Ishikawa (cell line): ENCODE results near the gene RGL2.

Source experiments
- CEBPB ChIP-seq: IDR thresholded peaks from 2 replicates; pipeline ENCODE4 v1.6.1; 2012
- CREB1 ChIP-seq: IDR thresholded peaks from 2 replicates; pipeline ENCODE4 v1.6.1; 2012; ENCODE audit warnings: low read depth
- EGR1 ChIP-seq: IDR thresholded peaks from 2 replicates; pipeline ENCODE4 v1.6.1; 2012
- EP300 ChIP-seq: IDR thresholded peaks from 2 replicates; pipeline ENCODE4 v1.6.1; 2012; ENCODE audit warnings: borderline replicate concordance
- FOXM1 ChIP-seq: IDR thresholded peaks from 2 replicates; pipeline ENCODE4 v1.6.1; 2012; ENCODE audit warnings: low read depth, borderline replicate concordance
- MAX ChIP-seq: IDR thresholded peaks from 2 replicates; pipeline ENCODE4 v1.6.1; 2012
- NFIC ChIP-seq: IDR thresholded peaks from 2 replicates; pipeline ENCODE4 v1.6.1; 2012
- RAD21 ChIP-seq: IDR thresholded peaks from 2 replicates; pipeline ENCODE4 v1.6.1; 2012; ENCODE audit warnings: low read depth
- REST ChIP-seq: IDR thresholded peaks from 2 replicates; pipeline ENCODE4 v1.6.1; 2012; ENCODE audit warnings: low read depth, mild to moderate bottlenecking
- TAF1 ChIP-seq: IDR thresholded peaks from 2 replicates; pipeline ENCODE4 v1.6.1; 2012; ENCODE audit warnings: low read depth, mild to moderate bottlenecking
- USF1 ChIP-seq: IDR thresholded peaks from 2 replicates; pipeline ENCODE4 v1.6.1; 2012
- YY1 ChIP-seq: IDR thresholded peaks from 2 replicates; pipeline ENCODE4 v1.6.1; 2012; ENCODE audit warnings: low read depth
- ZBTB7A ChIP-seq: IDR thresholded peaks from 2 replicates; pipeline ENCODE4 v1.6.1; 2012; ENCODE audit warnings: low read depth

GRCh38 chr6:33289784-33290315 is 8.9 kb downstream of the RGL2 start:
- TF ChIP-seq CREB1 (no peak), EP300 (no peak), REST (no peak), MAX (no peak), YY1 (no peak), EGR1 (no peak), RAD21 (no peak), FOXM1 (no peak), CEBPB (no peak), TAF1 (no peak), NFIC (no peak), ZBTB7A (no peak), USF1 (no peak)
